ENCODE measurements around the gene TEX10. TPM values are rescaled to one million over a fixed set of nuclear protein-coding genes. Genes with fewer than 3 reads are reported as not detected.

The TEX10 gene
- total RNA-seq, 4 donors from 2014 or later: 10.4 to 16.4 (median 11.2) TPM

- Histone ChIP-seq H3K36me3 (peaks cover 24 to 75% (median 35%) of the 10 kb centered on the region in 4 donors), H3K4me1 (no peaks in the 10 kb centered on the region)
These were observed 70.4 kb downstream of the TEX10 start for GRCh38 chr9:100282388-100282719.

GRCh38 chr9:100281676-100282387 is 70.9 kb downstream of the TEX10 start:
- H3K36me3 ChIP-seq: peaks cover 22 to 75% (median 31%) of the 10 kb centered on the region in 4 donors

More at GRCh38 chr9:100282388-100282719, 70.4 kb downstream of the TEX10 start:
- TF ChIP-seq POLR2AphosphoS5 (IDR thresholded peaks at IDR 0.05): no peak
- TF ChIP-seq EP300 (IDR thresholded peaks at IDR 0.05): no peak
- TF ChIP-seq POLR2A (IDR thresholded peaks at IDR 0.05; ENCODE audit: low read depth): no peak
- Histone ChIP-seq H3K27ac (replicated peaks in 1 of 4) (no peak overlapping the region), H3K4me3 (no peak overlapping the region), H3K27me3 (no peaks in the 10 kb centered on the region), H3K9me3 (peaks cover 0 to 16% (median 5%) of the 10 kb centered on the region in 4 donors)
- intact Hi-C loops (cut with DNase I): no loop called here
- no peak for DNase-seq (ENCODE audit: extremely low spot score)
- 84% methylated on average over 4 of the region's 4 CpGs for WGBS

GRCh38 chr9:100281066-100281465 is 71.7 kb downstream of the TEX10 start:
- no peak for TF ChIP-seq POLR2A (IDR thresholded peaks at IDR 0.05; ENCODE audit: low read depth)
- TF ChIP-seq CTCF (IDR thresholded peaks at IDR 0.05): no peak
- no peak for TF ChIP-seq POLR2AphosphoS5 (IDR thresholded peaks at IDR 0.05)
- TF ChIP-seq EP300 (IDR thresholded peaks at IDR 0.05): no peak

More at GRCh38 chr9:100281676-100282387, 70.9 kb downstream of the TEX10 start:
- intact Hi-C loops (cut with DNase I): no loop called here
- Histone ChIP-seq H3K4me3 (no peak overlapping the region), H3K9me3 (peaks cover 0 to 16% (median 5%) of the 10 kb centered on the region in 4 donors), H3K27me3 (no peaks in the 10 kb centered on the region), H3K4me1 (no peaks in the 10 kb centered on the region), H3K27ac (replicated peaks in 1 of 4) (no peak overlapping the region)
- 94% methylated on average over 7 of the region's 7 CpGs for WGBS
- no peak for DNase-seq (ENCODE audit: extremely low spot score)
- TF ChIP-seq POLR2AphosphoS5 (IDR thresholded peaks at IDR 0.05) (no peak), POLR2A (IDR thresholded peaks at IDR 0.05; ENCODE audit: low read depth) (no peak), CTCF (IDR thresholded peaks at IDR 0.05) (no peak), EP300 (IDR thresholded peaks at IDR 0.05) (no peak)

GRCh38 chr9:100277166-100277979 is 75.4 kb downstream of the TEX10 start:
- H3K4me1 ChIP-seq: no peaks in the 10 kb centered on the region
- intact Hi-C loops (cut with DNase I): no loop called here
- H3K36me3 ChIP-seq: peaks cover 6 to 76% (median 22%) of the 10 kb centered on the region in 4 donors
- H3K4me3 ChIP-seq: no peak overlapping the region
- no peak for DNase-seq (ENCODE audit: extremely low spot score)
- H3K9me3 ChIP-seq: no peaks in the 10 kb centered on the region
- no peaks in the 10 kb centered on the region for H3K27me3 ChIP-seq
- no peak for TF ChIP-seq CTCF (IDR thresholded peaks at IDR 0.05)
- no peak for TF ChIP-seq POLR2AphosphoS5 (IDR thresholded peaks at IDR 0.05)
- no peak for TF ChIP-seq EP300 (IDR thresholded peaks at IDR 0.05)
- TF ChIP-seq POLR2A (IDR thresholded peaks at IDR 0.05; ENCODE audit: low read depth): no peak
- 79% methylated on average over 5 of the region's 5 CpGs for WGBS
- H3K27ac ChIP-seq (replicated peaks in 1 of 4): no peak overlapping the region

More at GRCh38 chr9:100281066-100281465, 71.7 kb downstream of the TEX10 start:
- no peak for DNase-seq (ENCODE audit: extremely low spot score)
- H3K27ac ChIP-seq (replicated peaks in 1 of 4): no peak overlapping the region
- 96% methylated on average over 2 of the region's 2 CpGs for WGBS
- no peaks in the 10 kb centered on the region for H3K4me1 ChIP-seq
- intact Hi-C loops (cut with DNase I): no loop called here
- H3K4me3 ChIP-seq: no peak overlapping the region
- H3K36me3 ChIP-seq: peaks cover 20 to 75% (median 28%) of the 10 kb centered on the region in 4 donors
- peaks cover 0 to 16% (median 5%) of the 10 kb centered on the region in 4 donors for H3K9me3 ChIP-seq
- H3K27me3 ChIP-seq: no peaks in the 10 kb centered on the region

GRCh38 chr9:100269656-100270055 is 83.1 kb downstream of the TEX10 start:
- 74% methylated on average over 1 of the region's 1 CpG for WGBS
- Histone ChIP-seq H3K4me3 (no peak overlapping the region), H3K27me3 (no peaks in the 10 kb centered on the region), H3K27ac (replicated peaks in 1 of 4) (no peak overlapping the region), H3K9me3 (no peaks in the 10 kb centered on the region), H3K4me1 (no peaks in the 10 kb centered on the region), H3K36me3 (peaks cover 6 to 46% (median 34%) of the 10 kb centered on the region in 4 donors)
- no peak for DNase-seq (ENCODE audit: extremely low spot score)
- TF ChIP-seq POLR2AphosphoS5 (IDR thresholded peaks at IDR 0.05) (no peak), CTCF (IDR thresholded peaks at IDR 0.05) (no peak), EP300 (IDR thresholded peaks at IDR 0.05) (no peak), POLR2A (IDR thresholded peaks at IDR 0.05; ENCODE audit: low read depth) (no peak)
- intact Hi-C loops (cut with DNase I): no loop called here
